ENCODE measurements around the gene CACNG1. TPM values are rescaled to one million over a fixed set of nuclear protein-coding genes. Genes with fewer than 3 reads are reported as not detected.
A peak's percentile ranks its signal among the peaks of the same experiment; 100 is the strongest.

The CACNG1 gene
- total RNA-seq, 5 donors from 2014 or later (not counting 1 experiment from before 2014, with no cell fraction given) = not detected

GRCh38 chr17:67078292-67078691 lies 33.9 kb downstream of the CACNG1 start:
- Mint-ChIP-seq H3K27me3 (no peaks in the 10 kb centered on the region), H3K27ac (no peak overlapping the region), H3K36me3 (peaks cover 41% of the 10 kb centered on the region), H3K9me3 (no peaks in the 10 kb centered on the region), H3K4me1 (peaks cover 15 to 23% (median 19%) of the 10 kb centered on the region in 3 donors), H3K4me3 (no peak overlapping the region)
- ChIA-PET POLR2A (no interaction called here), CTCF (interaction anchor here in 1 of 2 donors (0.6 kb wide), 1 partner anchor 374 kb away, joined by 8 read pairs; no protein-coding TSS in a partner anchor)
- Histone ChIP-seq H3K27ac (ENCODE audit: low read length) (no peak overlapping the region), H3K9me3 (no peaks in the 10 kb centered on the region), H3K27me3 (replicated peaks in 1 of 2; ENCODE audit: control insufficient read depth in 2 of 2, extremely low read depth in 1 of 2, insufficient read depth in 2 of 2, low read length in 1 of 2) (no peaks in the 10 kb centered on the region), H3K4me3 (ENCODE audit: control insufficient read depth in 1 of 2, extremely low read depth in 1 of 2, low read length in 1 of 2) (no peak overlapping the region), H3K36me3 (ENCODE audit: control insufficient read depth in 2 of 2, extremely low read depth in 1 of 2, insufficient read depth in 1 of 2, low read length in 1 of 2) (peaks cover 0 to 27% of the 10 kb centered on the region in 2 donors), H3K4me1 (ENCODE audit: control insufficient read depth in 1 of 2, extremely low read depth in 1 of 2, insufficient read depth in 2 of 2, low read length in 2 of 2) (peaks cover 9 to 14% of the 10 kb centered on the region in 2 experiments)
- 96% methylated on average over 7 of the region's 11 CpGs for WGBS (ENCODE audit: insufficient coverage)
- no peak for ATAC-seq (replicated peaks in 1 of 4)
- DNase-seq = no peak

DNA sequence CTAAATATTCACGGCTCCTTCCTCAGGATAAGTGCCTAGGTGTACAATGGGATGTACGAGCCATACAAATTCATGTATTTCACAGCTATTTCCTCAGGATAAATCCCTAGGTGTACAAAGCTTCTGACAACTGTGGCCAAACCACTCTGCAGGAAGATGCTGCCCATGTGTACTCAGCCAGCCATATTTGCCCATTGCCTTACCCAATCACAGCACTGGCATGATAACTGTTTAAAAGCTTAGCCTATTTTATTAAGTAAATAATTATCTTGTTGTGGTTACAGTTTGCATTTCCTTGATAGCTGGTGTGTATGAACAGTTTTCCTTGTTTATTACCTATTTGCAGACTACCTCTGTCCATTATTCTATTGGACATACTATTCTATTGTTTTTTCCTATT lies 35.1 kb downstream of the CACNG1 start:
- Histone ChIP-seq H3K27me3 (replicated peaks in 1 of 2; ENCODE audit: control insufficient read depth in 2 of 2, extremely low read depth in 1 of 2, insufficient read depth in 2 of 2, low read length in 1 of 2) (no peaks in the 10 kb centered on the region), H3K36me3 (ENCODE audit: control insufficient read depth in 2 of 2, extremely low read depth in 1 of 2, insufficient read depth in 1 of 2, low read length in 1 of 2) (peaks cover 0 to 27% of the 10 kb centered on the region in 2 donors), H3K4me1 (ENCODE audit: control insufficient read depth in 1 of 2, extremely low read depth in 1 of 2, insufficient read depth in 2 of 2, low read length in 2 of 2) (peaks cover 9 to 16% of the 10 kb centered on the region in 2 experiments), H3K4me3 (ENCODE audit: control insufficient read depth in 1 of 2, extremely low read depth in 1 of 2, low read length in 1 of 2) (no peak overlapping the region), H3K27ac (ENCODE audit: low read length) (no peak overlapping the region), H3K9me3 (no peaks in the 10 kb centered on the region)
- 100% methylated on average over 1 of the region's 2 CpGs for WGBS (ENCODE audit: insufficient coverage)
- Mint-ChIP-seq H3K9me3 (no peaks in the 10 kb centered on the region), H3K27me3 (no peaks in the 10 kb centered on the region), H3K27ac (no peak overlapping the region), H3K4me1 (peaks cover 26 to 27% (median 27%) of the 10 kb centered on the region in 3 donors), H3K4me3 (no peak overlapping the region), H3K36me3 (peaks cover 36% of the 10 kb centered on the region)
- POLR2A ChIA-PET = no interaction called here
- CTCF ChIA-PET = interaction anchor here in 1 of 2 donors (0.6 kb wide), 1 partner anchor 370 kb away, joined by 3 read pairs; no protein-coding TSS in a partner anchor
- ATAC-seq (replicated peaks in 1 of 4) = no peak
- no peak for DNase-seq

DNA sequence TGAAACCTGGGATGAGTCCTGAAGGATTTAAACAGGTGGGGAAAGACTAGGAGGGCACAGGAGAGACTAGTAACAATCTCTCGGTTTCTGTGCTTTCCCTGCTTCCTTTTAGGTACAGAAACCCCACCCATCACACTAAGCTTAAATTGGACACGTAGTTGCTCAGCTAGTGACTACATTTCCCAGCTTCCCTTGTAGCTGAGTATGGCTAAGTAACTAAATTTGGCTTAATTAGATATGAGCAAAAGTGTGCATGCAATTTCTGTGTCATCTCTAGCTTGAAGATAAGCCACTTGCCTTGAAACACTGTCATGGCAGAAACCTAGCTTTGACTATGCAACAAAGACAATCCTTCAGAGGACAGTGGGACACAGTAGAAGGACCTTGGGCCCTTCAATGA lies 36.5 kb downstream of the CACNG1 start:
- Mint-ChIP-seq H3K36me3 (peaks cover 35% of the 10 kb centered on the region), H3K27ac (peak overlapping the region; percentile 34 to 52), H3K4me1 (peaks cover 26 to 31% (median 30%) of the 10 kb centered on the region in 3 donors), H3K9me3 (no peaks in the 10 kb centered on the region), H3K27me3 (no peaks in the 10 kb centered on the region), H3K4me3 (no peak overlapping the region)
- no CpG with 5 or more reads among the region's 2 CpGs for WGBS (ENCODE audit: insufficient coverage)
- Histone ChIP-seq H3K4me1 (ENCODE audit: control insufficient read depth in 1 of 2, extremely low read depth in 1 of 2, insufficient read depth in 2 of 2, low read length in 2 of 2) (peaks cover 9 to 16% of the 10 kb centered on the region in 2 experiments), H3K27me3 (replicated peaks in 1 of 2; ENCODE audit: control insufficient read depth in 2 of 2, extremely low read depth in 1 of 2, insufficient read depth in 2 of 2, low read length in 1 of 2) (no peaks in the 10 kb centered on the region), H3K9me3 (no peaks in the 10 kb centered on the region), H3K4me3 (ENCODE audit: control insufficient read depth in 1 of 2, extremely low read depth in 1 of 2, low read length in 1 of 2) (no peak overlapping the region), H3K36me3 (ENCODE audit: control insufficient read depth in 2 of 2, extremely low read depth in 1 of 2, insufficient read depth in 1 of 2, low read length in 1 of 2) (peaks cover 0 to 30% of the 10 kb centered on the region in 2 donors), H3K27ac (ENCODE audit: low read length) (no peak overlapping the region)
- POLR2A ChIA-PET = no interaction called here
- no peak for ATAC-seq (replicated peaks in 1 of 4)
- no peak for DNase-seq
- CTCF ChIA-PET = interaction anchor here in 1 of 2 donors (0.6 kb wide), 1 partner anchor 468 kb away, joined by 3 read pairs; no protein-coding TSS in a partner anchor

- Mint-ChIP-seq H3K27me3 (no peaks in the 10 kb centered on the region), H3K4me3 (peak overlapping the region in 1 of 3 donors; percentile 31)
- POLR2A ChIA-PET = interaction anchor here in 1 of 2 donors (0.6 to 1.1 kb wide), 2 partner anchors 9 to 398 kb away, joined by 3 read pairs; no protein-coding TSS in a partner anchor
Observed at GRCh38 chr17:67082107-67082506, 37.8 kb downstream of the CACNG1 start.

DNA sequence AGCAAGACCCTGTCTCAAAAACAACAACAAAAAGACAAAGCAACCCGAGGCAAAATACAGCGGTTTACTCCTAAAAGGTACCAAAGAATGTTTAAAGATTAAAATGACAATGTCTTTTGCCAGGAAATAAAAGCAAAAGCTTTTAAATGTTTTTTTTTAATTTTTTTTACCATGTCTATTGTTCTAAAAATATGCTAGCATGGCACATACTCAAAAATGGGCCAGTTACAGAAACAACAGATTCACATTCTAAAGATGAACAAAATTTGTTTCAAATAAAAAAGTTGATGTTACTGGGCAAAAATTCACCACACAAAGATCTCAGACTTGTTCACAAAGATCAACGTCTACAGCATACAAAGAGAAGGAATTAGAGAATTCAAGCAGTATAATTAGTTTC lies 41.1 kb downstream of the CACNG1 start:
- POLR2A ChIA-PET = no interaction called here
- no peaks in the 10 kb centered on the region for H3K27me3 Mint-ChIP-seq
- H3K9me3 Mint-ChIP-seq = no peaks in the 10 kb centered on the region
- peaks cover 0 to 36% of the 10 kb centered on the region in 2 donors for H3K36me3 ChIP-seq (ENCODE audit: control insufficient read depth in 2 of 2, extremely low read depth in 1 of 2, insufficient read depth in 1 of 2, low read length in 1 of 2)
- no peaks in the 10 kb centered on the region for H3K9me3 ChIP-seq
- H3K4me3 Mint-ChIP-seq = no peak overlapping the region
- CTCF ChIA-PET = interaction anchor here (0.5 to 0.7 kb wide), 2 partner anchors 117 to 175 kb away, joined by 3 read pairs; no protein-coding TSS in a partner anchor
- no peak overlapping the region for H3K27ac Mint-ChIP-seq
- H3K4me1 Mint-ChIP-seq = peaks cover 37 to 42% (median 40%) of the 10 kb centered on the region in 3 donors
- H3K27me3 ChIP-seq (replicated peaks in 1 of 2; ENCODE audit: control insufficient read depth in 2 of 2, extremely low read depth in 1 of 2, insufficient read depth in 2 of 2, low read length in 1 of 2) = no peaks in the 10 kb centered on the region
- peaks cover 9 to 16% of the 10 kb centered on the region in 2 experiments for H3K4me1 ChIP-seq (ENCODE audit: control insufficient read depth in 1 of 2, extremely low read depth in 1 of 2, insufficient read depth in 2 of 2, low read length in 2 of 2)
- no CpG with 5 or more reads among the region's 3 CpGs for WGBS (ENCODE audit: insufficient coverage)
- no peak overlapping the region for H3K27ac ChIP-seq (ENCODE audit: low read length)
- no peak for DNase-seq
- no peak for ATAC-seq (replicated peaks in 1 of 4)
- peaks cover 33% of the 10 kb centered on the region for H3K36me3 Mint-ChIP-seq
- no peak overlapping the region for H3K4me3 ChIP-seq (ENCODE audit: control insufficient read depth in 1 of 2, extremely low read depth in 1 of 2, low read length in 1 of 2)

More at GRCh38 chr17:67082107-67082506, 37.8 kb downstream of the CACNG1 start:
- no peak overlapping the region for H3K4me3 ChIP-seq (ENCODE audit: control insufficient read depth in 1 of 2, extremely low read depth in 1 of 2, low read length in 1 of 2)
- H3K4me1 ChIP-seq (ENCODE audit: control insufficient read depth in 1 of 2, extremely low read depth in 1 of 2, insufficient read depth in 2 of 2, low read length in 2 of 2) = peaks cover 9 to 16% of the 10 kb centered on the region in 2 experiments
- no peaks in the 10 kb centered on the region for H3K27me3 ChIP-seq (replicated peaks in 1 of 2; ENCODE audit: control insufficient read depth in 2 of 2, extremely low read depth in 1 of 2, insufficient read depth in 2 of 2, low read length in 1 of 2)
- peaks cover 0 to 34% of the 10 kb centered on the region in 2 donors for H3K36me3 ChIP-seq (ENCODE audit: control insufficient read depth in 2 of 2, extremely low read depth in 1 of 2, insufficient read depth in 1 of 2, low read length in 1 of 2)
- peak overlapping the region; percentile 32 for H3K27ac ChIP-seq (ENCODE audit: low read length)
- CTCF ChIA-PET = interaction anchor here (0.6 to 1.2 kb wide), 5 partner anchors 10 to 882 kb away, joined by 3 read pairs; no protein-coding TSS in a partner anchor
- no CpG with 5 or more reads among the region's 1 CpG for WGBS (ENCODE audit: insufficient coverage)
- ATAC-seq (replicated peaks in 1 of 4) (peak; percentile 75 to 87 (median 80)), DNase-seq (peak in 1 of 35 experiments; percentile 54)
- H3K27ac Mint-ChIP-seq = peak overlapping the region; percentile 72 to 79
- H3K4me1 Mint-ChIP-seq = peaks cover 26 to 32% (median 31%) of the 10 kb centered on the region in 3 donors
- H3K36me3 Mint-ChIP-seq = peaks cover 35% of the 10 kb centered on the region
- no peaks in the 10 kb centered on the region for H3K9me3 ChIP-seq
- H3K9me3 Mint-ChIP-seq = no peaks in the 10 kb centered on the region

- H3K27me3 Mint-ChIP-seq = no peaks in the 10 kb centered on the region
- CTCF ChIA-PET = interaction anchor here in 1 of 2 donors (0.6 kb wide), 1 partner anchor 78 kb away, joined by 3 read pairs; no protein-coding TSS in a partner anchor
Observed at GRCh38 chr17:67088639-67089038, 44.3 kb downstream of the CACNG1 start.

More at GRCh38 chr17:67088639-67089038, 44.3 kb downstream of the CACNG1 start:
- POLR2A ChIA-PET = no interaction called here
- Mint-ChIP-seq H3K4me3 (no peak overlapping the region), H3K36me3 (peaks cover 38% of the 10 kb centered on the region), H3K4me1 (peaks cover 30 to 50% (median 36%) of the 10 kb centered on the region in 3 donors), H3K27ac (no peak overlapping the region), H3K9me3 (no peaks in the 10 kb centered on the region)
- WGBS (ENCODE audit: insufficient coverage) = 100% methylated on average over 1 of the region's 3 CpGs
- H3K9me3 ChIP-seq = no peaks in the 10 kb centered on the region
- peaks cover 0 to 35% of the 10 kb centered on the region in 2 donors for H3K36me3 ChIP-seq (ENCODE audit: control insufficient read depth in 2 of 2, extremely low read depth in 1 of 2, insufficient read depth in 1 of 2, low read length in 1 of 2)
- H3K4me3 ChIP-seq (ENCODE audit: control insufficient read depth in 1 of 2, extremely low read depth in 1 of 2, low read length in 1 of 2) = no peak overlapping the region
- ATAC-seq (replicated peaks in 1 of 4) (no peak), DNase-seq (no peak)
- H3K27me3 ChIP-seq (replicated peaks in 1 of 2; ENCODE audit: control insufficient read depth in 2 of 2, extremely low read depth in 1 of 2, insufficient read depth in 2 of 2, low read length in 1 of 2) = no peaks in the 10 kb centered on the region
- H3K27ac ChIP-seq (ENCODE audit: low read length) = no peak overlapping the region
- H3K4me1 ChIP-seq (ENCODE audit: control insufficient read depth in 1 of 2, extremely low read depth in 1 of 2, insufficient read depth in 2 of 2, low read length in 2 of 2) = no peaks in the 10 kb centered on the region

Data from T-cell (primary cell).